KMS-11 (cell line): ENCODE data around the gene HOXB2.

Experiments used
- H2AFZ ChIP-seq: fragments of 200-600 bp; sonication (generic); 2 replicates; pipeline ENCODE4 v1.6.1; 2016; ENCODE audit warnings: antibody characterized with exemption, mixed run types, low read depth
- H3K27ac ChIP-seq: fragments of 200-600 bp; sonication (generic); 2 replicates; pipeline ENCODE4 v1.6.1; 2016; ENCODE audit warnings: mild to moderate bottlenecking, mixed run types
- H3K27me3 ChIP-seq: fragments of 200-600 bp; sonication (generic); 2 replicates; pipeline ENCODE4 v1.6.1; 2017; ENCODE audit warnings: mild to moderate bottlenecking, low read depth, mixed run types, moderate library complexity; ENCODE audit not compliant: insufficient read depth
- H3K36me3 ChIP-seq: fragments of 200-600 bp; sonication (generic); 2 replicates; pipeline ENCODE4 v1.6.1; 2017; ENCODE audit warnings: mild to moderate bottlenecking, mixed run types; ENCODE audit not compliant: insufficient read depth
- H3K4me1 ChIP-seq: fragments of 200-600 bp; sonication (generic); 2 replicates; pipeline ENCODE4 v1.6.1; 2016; ENCODE audit warnings: mild to moderate bottlenecking, low read depth, mixed run types; ENCODE audit not compliant: poor library complexity, severe bottlenecking
- H3K4me2 ChIP-seq: fragments of 200-600 bp; sonication (generic); 2 replicates; pipeline ENCODE4 v1.7.0; 2016; ENCODE audit warnings: mild to moderate bottlenecking, mixed run types
- H3K4me3 ChIP-seq: fragments of 200-600 bp; sonication (generic); IDR thresholded peaks from 2 replicates; pipeline ENCODE4 v1.6.1; 2017; ENCODE audit warnings: low read depth, low read length, mixed read lengths; ENCODE audit not compliant: insufficient read depth
- H3K79me2 ChIP-seq: fragments of 200-600 bp; sonication (generic); 2 replicates; pipeline ENCODE4 v1.6.1; 2016; ENCODE audit warnings: low read depth, mixed run types; ENCODE audit not compliant: insufficient read depth
- H3K9ac ChIP-seq: fragments of 200-600 bp; sonication (generic); 2 replicates; pipeline ENCODE4 v1.6.1; 2016; ENCODE audit warnings: mild to moderate bottlenecking, mixed run types
- H4K20me1 ChIP-seq: fragments of 200-600 bp; sonication (generic); 2 replicates; pipeline ENCODE4 v1.6.1; 2016; ENCODE audit warnings: mild to moderate bottlenecking, mixed run types; ENCODE audit not compliant: insufficient read depth
- CTCF ChIP-seq: fragments of 200-600 bp; sonication (generic); conservative IDR thresholded peaks from 2 replicates; pipeline ENCODE4 v1.6.1; 2017; ENCODE audit warnings: low read depth, mild to moderate bottlenecking, antibody characterized with exemption, low read length, moderate library complexity, mixed read lengths

HOXB2 gene

GRCh38 chr17:48549281-48549630 lies 4.3 kb upstream of the HOXB2 start:
- no peaks in the 10 kb centered on the region for H4K20me1 ChIP-seq
- H2AFZ ChIP-seq, result no peak overlapping the region
- no peak for TF ChIP-seq CTCF
- no peaks in the 10 kb centered on the region for H3K4me1 ChIP-seq
- no peak overlapping the region for H3K9ac ChIP-seq
- H3K4me2 ChIP-seq, result no peak overlapping the region
- H3K27me3 ChIP-seq, result no peaks in the 10 kb centered on the region; the same call in 1 of the 2 replicates
- H3K27ac ChIP-seq, result no peak overlapping the region
- H3K4me3 ChIP-seq, result no peak overlapping the region
- no peaks in the 10 kb centered on the region for H3K36me3 ChIP-seq
- no peaks in the 10 kb centered on the region for H3K79me2 ChIP-seq

GRCh38 chr17:48548523-48549280 lies 3.8 kb upstream of the HOXB2 start:
- H3K9ac ChIP-seq, result no peak overlapping the region
- H3K4me1 ChIP-seq, result no peaks in the 10 kb centered on the region
- no peaks in the 10 kb centered on the region; the same call in 1 of the 2 replicates for H3K27me3 ChIP-seq
- no peaks in the 10 kb centered on the region for H3K79me2 ChIP-seq
- H2AFZ ChIP-seq, result no peak overlapping the region
- H4K20me1 ChIP-seq, result no peaks in the 10 kb centered on the region
- H3K27ac ChIP-seq, result no peak overlapping the region
- no peak overlapping the region for H3K4me2 ChIP-seq
- TF ChIP-seq CTCF, result no peak
- no peak overlapping the region for H3K4me3 ChIP-seq
- H3K36me3 ChIP-seq, result no peaks in the 10 kb centered on the region

GRCh38 chr17:48547808-48548522 lies 3.1 kb upstream of the HOXB2 start:
- no peaks in the 10 kb centered on the region for H3K79me2 ChIP-seq
- no peaks in the 10 kb centered on the region for H3K4me1 ChIP-seq
- TF ChIP-seq CTCF, result no peak
- no peaks in the 10 kb centered on the region for H3K36me3 ChIP-seq
- no peak overlapping the region for H3K4me3 ChIP-seq
- no peak overlapping the region for H3K9ac ChIP-seq
- peaks cover under 1% of the 10 kb centered on the region; the same call in 1 of the 2 replicates for H3K27me3 ChIP-seq
- H3K27ac ChIP-seq, result no peak overlapping the region
- H2AFZ ChIP-seq, result no peak overlapping the region
- no peaks in the 10 kb centered on the region for H4K20me1 ChIP-seq
- no peak overlapping the region for H3K4me2 ChIP-seq

GRCh38 chr17:48546924-48547807 lies 2.3 kb upstream of the HOXB2 start:
- Histone ChIP-seq H3K27me3 (peaks cover 7% of the 10 kb centered on the region; the same call in 1 of the 2 replicates), H3K4me1 (no peaks in the 10 kb centered on the region), H3K9ac (no peak overlapping the region), H4K20me1 (no peaks in the 10 kb centered on the region), H3K79me2 (no peaks in the 10 kb centered on the region), H3K4me2 (no peak overlapping the region), H2AFZ (no peak overlapping the region), H3K27ac (no peak overlapping the region), H3K4me3 (no peak overlapping the region), H3K36me3 (no peaks in the 10 kb centered on the region)
- no peak for TF ChIP-seq CTCF
